ENCODE data around the gene CRLF3.
A peak's percentile ranks its signal among the peaks of the same experiment; 100 is the strongest.

Gene CRLF3

DNA sequence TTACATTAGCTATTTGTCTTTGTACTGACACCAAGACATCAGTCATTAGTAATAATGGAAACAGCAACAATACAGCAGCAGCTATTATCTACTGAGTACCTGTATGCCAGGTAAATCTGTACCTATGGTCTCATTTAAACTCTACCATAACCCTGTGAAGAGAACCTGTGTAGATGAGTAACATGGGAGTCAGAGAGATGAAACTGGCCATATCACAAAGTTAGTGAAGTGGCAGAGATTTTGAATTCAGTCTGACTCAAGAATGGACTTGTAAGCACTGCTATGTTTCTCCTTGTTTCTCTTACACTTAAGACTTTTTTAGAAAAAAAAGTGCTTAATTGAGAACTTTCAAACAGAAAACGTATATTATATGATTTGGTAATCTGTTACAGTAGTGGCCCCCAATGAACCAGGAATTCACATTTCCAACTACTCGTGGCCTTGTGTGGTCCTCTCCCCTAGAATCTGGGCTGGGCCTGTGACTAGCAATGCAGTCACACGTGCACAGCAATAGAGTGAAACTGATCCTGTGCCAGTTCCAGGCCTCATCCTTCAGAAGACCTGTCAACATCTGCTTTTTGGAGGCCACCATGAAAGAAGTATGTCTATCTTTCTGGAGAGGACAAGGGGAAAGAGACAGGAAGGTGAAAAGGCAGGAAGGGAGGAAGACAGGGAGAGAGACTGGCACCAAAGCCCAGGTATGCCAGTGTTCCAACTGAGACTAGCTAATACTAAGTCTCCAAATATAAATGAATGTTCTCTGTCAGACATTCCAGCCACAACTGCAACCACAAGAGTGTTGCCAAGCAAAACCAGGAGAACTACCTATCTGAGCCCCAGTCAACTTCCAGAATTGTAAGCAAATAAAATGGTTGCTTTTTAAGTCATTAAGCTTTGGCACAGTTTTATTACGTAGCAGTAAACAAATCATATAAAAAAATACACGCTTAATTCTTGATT is 12.0 kb downstream of the CRLF3 start:
- Histone ChIP-seq H3F3A (ENCODE audit: control insufficient read depth, insufficient read depth) (peaks cover 34% of the 10 kb centered on the region), H3K9me2 (replicated peaks; ENCODE audit: control insufficient read depth, low read length) (no peaks in the 10 kb centered on the region), H3K4me1 (ENCODE audit: control insufficient read depth, low read length) (peaks cover 67% of the 10 kb centered on the region), H3K4me3 (ENCODE audit: low read length) (peak overlapping the region; percentile 27), H3K79me2 (ENCODE audit: control insufficient read depth, low read length) (peaks cover 89% of the 10 kb centered on the region), H3K27ac (ENCODE audit: low read depth, low read length) (peak overlapping the region; percentile 64), H3K9me3 (ENCODE audit: control insufficient read depth, insufficient read depth, low read length) (no peaks in the 10 kb centered on the region), H3K27me3 (ENCODE audit: control insufficient read depth, low read length) (no peaks in the 10 kb centered on the region), H3K36me3 (ENCODE audit: control insufficient read depth, low read length) (peaks cover 33% of the 10 kb centered on the region), H3K4me2 (ENCODE audit: low read length) (peak overlapping the region; percentile 58), H4K20me1 (ENCODE audit: control insufficient read depth, insufficient read depth, low read depth, low read length) (no peaks in the 10 kb centered on the region)
- TF ChIP-seq, protein P1, sequence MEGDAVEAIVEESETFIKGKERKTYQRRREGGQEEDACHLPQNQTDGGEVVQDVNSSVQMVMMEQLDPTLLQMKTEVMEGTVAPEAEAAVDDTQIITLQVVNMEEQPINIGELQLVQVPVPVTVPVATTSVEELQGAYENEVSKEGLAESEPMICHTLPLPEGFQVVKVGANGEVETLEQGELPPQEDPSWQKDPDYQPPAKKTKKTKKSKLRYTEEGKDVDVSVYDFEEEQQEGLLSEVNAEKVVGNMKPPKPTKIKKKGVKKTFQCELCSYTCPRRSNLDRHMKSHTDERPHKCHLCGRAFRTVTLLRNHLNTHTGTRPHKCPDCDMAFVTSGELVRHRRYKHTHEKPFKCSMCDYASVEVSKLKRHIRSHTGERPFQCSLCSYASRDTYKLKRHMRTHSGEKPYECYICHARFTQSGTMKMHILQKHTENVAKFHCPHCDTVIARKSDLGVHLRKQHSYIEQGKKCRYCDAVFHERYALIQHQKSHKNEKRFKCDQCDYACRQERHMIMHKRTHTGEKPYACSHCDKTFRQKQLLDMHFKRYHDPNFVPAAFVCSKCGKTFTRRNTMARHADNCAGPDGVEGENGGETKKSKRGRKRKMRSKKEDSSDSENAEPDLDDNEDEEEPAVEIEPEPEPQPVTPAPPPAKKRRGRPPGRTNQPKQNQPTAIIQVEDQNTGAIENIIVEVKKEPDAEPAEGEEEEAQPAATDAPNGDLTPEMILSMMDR (IDR thresholded peaks at IDR 0.05; ENCODE audit: low read depth, low read length, poor library complexity, severe bottlenecking): no peak
- TF ChIP-seq EZH2phosphoT487 (IDR thresholded peaks at IDR 0.05; ENCODE audit: borderline replicate concordance, low read length): no peak

DNA sequence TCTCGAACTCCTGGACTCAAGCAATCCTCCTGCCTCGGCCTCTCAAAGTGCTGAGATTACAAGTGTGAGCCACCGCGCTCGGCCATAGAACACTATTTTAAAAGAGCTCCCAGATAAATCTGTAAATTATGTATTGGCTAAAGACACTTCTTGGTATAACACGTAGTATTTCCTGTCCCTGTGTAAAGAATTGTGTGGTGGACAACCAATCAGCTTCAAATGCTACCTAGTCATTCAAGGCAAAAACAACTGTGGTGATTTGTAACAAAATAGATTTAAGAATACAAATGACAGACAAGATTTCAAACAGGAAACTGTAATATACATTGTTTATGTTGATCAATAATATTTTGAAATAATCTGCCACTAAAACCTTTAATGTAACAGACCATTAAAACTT is 14.6 kb downstream of the CRLF3 start:
- Histone ChIP-seq H3K4me2 (ENCODE audit: low read length) (peak overlapping the region; percentile 68), H3K27ac (ENCODE audit: low read depth, low read length) (peak overlapping the region; percentile 94), H3K9me3 (ENCODE audit: control insufficient read depth, insufficient read depth, low read length) (no peaks in the 10 kb centered on the region), H4K20me1 (ENCODE audit: control insufficient read depth, insufficient read depth, low read depth, low read length) (no peaks in the 10 kb centered on the region), H3K27me3 (ENCODE audit: control insufficient read depth, low read length) (no peaks in the 10 kb centered on the region), H3F3A (ENCODE audit: control insufficient read depth, insufficient read depth) (peaks cover 36% of the 10 kb centered on the region), H3K36me3 (ENCODE audit: control insufficient read depth, low read length) (peaks cover 29% of the 10 kb centered on the region), H3K9me2 (replicated peaks; ENCODE audit: control insufficient read depth, low read length) (no peaks in the 10 kb centered on the region), H3K4me3 (ENCODE audit: low read length) (peak overlapping the region; percentile 46), H3K4me1 (ENCODE audit: control insufficient read depth, low read length) (peaks cover 82% of the 10 kb centered on the region), H3K79me2 (ENCODE audit: control insufficient read depth, low read length) (peaks cover 89% of the 10 kb centered on the region)
- TF ChIP-seq EZH2phosphoT487 (IDR thresholded peaks at IDR 0.05; ENCODE audit: borderline replicate concordance, low read length): no peak

DNA sequence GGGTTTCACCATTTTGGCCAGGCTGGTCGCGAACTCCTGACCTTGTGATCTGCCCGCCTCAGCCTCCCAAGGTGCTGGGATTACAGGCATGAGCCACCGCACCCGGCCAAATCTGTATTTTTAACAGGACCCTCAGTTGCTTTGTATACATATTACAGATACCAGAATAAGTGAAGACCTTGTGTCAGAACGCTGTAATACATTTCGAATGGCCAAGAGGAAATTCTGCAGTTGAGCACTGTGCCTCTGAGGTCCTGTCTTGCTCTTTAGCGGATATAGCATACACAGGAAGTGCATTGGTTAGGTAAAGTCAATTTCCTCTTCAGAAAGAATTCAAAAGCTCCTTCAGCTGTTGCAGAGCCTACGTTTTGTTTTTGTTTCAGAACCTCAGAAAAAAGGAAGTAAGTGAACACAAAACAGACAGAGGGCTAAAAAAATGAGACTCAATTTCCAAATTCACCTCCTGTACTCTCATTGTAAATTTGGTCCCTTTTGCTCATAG is 15.7 kb downstream of the CRLF3 start:
- H3K27me3 ChIP-seq (ENCODE audit: control insufficient read depth, low read length): no peaks in the 10 kb centered on the region
- no peaks in the 10 kb centered on the region for H4K20me1 ChIP-seq (ENCODE audit: control insufficient read depth, insufficient read depth, low read depth, low read length)
- no peaks in the 10 kb centered on the region for H3K9me3 ChIP-seq (ENCODE audit: control insufficient read depth, insufficient read depth, low read length)
- peaks cover 39% of the 10 kb centered on the region for H3K36me3 ChIP-seq (ENCODE audit: control insufficient read depth, low read length)
- peak overlapping the region; percentile 68 for H3K4me2 ChIP-seq (ENCODE audit: low read length)
- H3K4me1 ChIP-seq (ENCODE audit: control insufficient read depth, low read length): peaks cover 77% of the 10 kb centered on the region
- no peaks in the 10 kb centered on the region for H3K9me2 ChIP-seq (replicated peaks; ENCODE audit: control insufficient read depth, low read length)
- TF ChIP-seq, protein P1 (IDR thresholded peaks at IDR 0.05; ENCODE audit: low read depth, low read length, poor library complexity, severe bottlenecking): no peak
- no peak for TF ChIP-seq EZH2phosphoT487 (IDR thresholded peaks at IDR 0.05; ENCODE audit: borderline replicate concordance, low read length)
- H3K4me3 ChIP-seq (ENCODE audit: low read length): peak overlapping the region; percentile 46
- H3K79me2 ChIP-seq (ENCODE audit: control insufficient read depth, low read length): peaks cover 89% of the 10 kb centered on the region
- peak overlapping the region; percentile 94 for H3K27ac ChIP-seq (ENCODE audit: low read depth, low read length)
- H3F3A ChIP-seq (ENCODE audit: control insufficient read depth, insufficient read depth): peaks cover 39% of the 10 kb centered on the region

DNA sequence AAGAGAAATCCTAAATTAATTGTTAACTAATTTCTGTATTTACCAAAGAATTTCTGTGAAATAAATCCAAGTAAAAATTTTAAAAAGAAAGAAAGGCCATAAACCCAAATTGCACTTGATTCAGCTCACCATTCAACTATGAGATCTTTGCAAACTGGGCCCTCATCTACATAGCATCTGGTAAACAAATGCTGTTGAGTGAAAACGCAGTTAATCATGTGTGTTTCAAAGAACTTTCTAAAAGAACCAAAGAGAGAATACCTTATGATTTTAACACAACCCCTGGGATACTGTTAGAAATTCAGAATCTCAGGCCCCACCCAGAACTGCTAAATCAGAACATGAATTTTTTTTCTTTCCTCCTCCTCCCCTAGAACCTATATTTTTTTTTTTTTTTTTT is 16.6 kb downstream of the CRLF3 start:
- peaks cover 68% of the 10 kb centered on the region for H3K4me1 ChIP-seq (ENCODE audit: control insufficient read depth, low read length)
- TF ChIP-seq, protein P1 (IDR thresholded peaks at IDR 0.05; ENCODE audit: low read depth, low read length, poor library complexity, severe bottlenecking): no peak
- TF ChIP-seq EZH2phosphoT487 (IDR thresholded peaks at IDR 0.05; ENCODE audit: borderline replicate concordance, low read length): no peak
- peaks cover 37% of the 10 kb centered on the region for H3F3A ChIP-seq (ENCODE audit: control insufficient read depth, insufficient read depth)
- H3K9me2 ChIP-seq (replicated peaks; ENCODE audit: control insufficient read depth, low read length): no peaks in the 10 kb centered on the region
- H3K27me3 ChIP-seq (ENCODE audit: control insufficient read depth, low read length): no peaks in the 10 kb centered on the region
- H3K9me3 ChIP-seq (ENCODE audit: control insufficient read depth, insufficient read depth, low read length): no peaks in the 10 kb centered on the region
- H3K4me2 ChIP-seq (ENCODE audit: low read length): peak overlapping the region; percentile 68
- H3K4me3 ChIP-seq (ENCODE audit: low read length): peak overlapping the region; percentile 37
- H3K27ac ChIP-seq (ENCODE audit: low read depth, low read length): peak overlapping the region; percentile 94
- peaks cover 82% of the 10 kb centered on the region for H3K79me2 ChIP-seq (ENCODE audit: control insufficient read depth, low read length)
- peaks cover 47% of the 10 kb centered on the region for H3K36me3 ChIP-seq (ENCODE audit: control insufficient read depth, low read length)
- H4K20me1 ChIP-seq (ENCODE audit: control insufficient read depth, insufficient read depth, low read depth, low read length): no peaks in the 10 kb centered on the region

All from DOHH2 (cell line).